NT2/D1 (cell line): Measurements from ENCODE around the gene CD180.

Source experiments
- SUZ12 ChIP-seq: IDR thresholded peaks from 2 replicates; pipeline ENCODE4 v1.6.1; 2011; ENCODE audit not compliant: insufficient read length, insufficient read depth; ENCODE audit errors: extremely low read depth
- YY1 ChIP-seq: IDR thresholded peaks from 2 replicates; pipeline ENCODE4 v1.6.1; 2011; ENCODE audit not compliant: insufficient read length, insufficient read depth
- ZNF274 ChIP-seq: IDR thresholded peaks from 2 replicates; pipeline ENCODE4 v1.6.1; 2011; ENCODE audit warnings: mild to moderate bottlenecking, low read depth, low read length

DNA sequence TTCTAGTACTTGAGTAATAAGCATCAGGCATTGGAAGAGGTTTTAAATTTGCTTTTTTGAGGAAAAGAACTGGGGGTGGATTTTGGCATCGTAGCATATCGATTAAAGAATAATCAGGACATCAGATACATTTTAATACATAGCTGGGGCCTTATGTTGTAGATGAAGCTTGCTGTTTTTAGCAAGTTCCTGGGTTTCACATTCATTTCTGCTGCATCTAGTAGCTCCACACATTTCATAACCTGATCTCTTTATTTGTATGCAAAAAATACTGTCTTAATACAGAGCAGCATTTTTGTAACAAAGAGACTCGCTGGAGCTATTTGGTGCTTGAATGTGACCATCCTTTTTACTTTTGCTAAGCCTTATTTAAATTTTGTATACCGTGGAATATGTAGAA lies 28.5 kb downstream of the CD180 start:
- TF ChIP-seq SUZ12 (no peak), ZNF274 (no peak), YY1 (no peak)
